HEK293T (cell line): Measurements from ENCODE around the gene PYGO2.

Experiments
- CTCF ChIA-PET: fragments of 350-600 bp; formaldehyde crosslinking; extraction: SDS; loops from one replicate; lab custom pipeline; 2021; ENCODE audit warnings: antibody characterized with exemption, inconsistent platforms; lab: Yijun Ruan, JAX
- POLR2A ChIA-PET: fragments of 350-600 bp; formaldehyde crosslinking; extraction: SDS; loops from one replicate; lab custom pipeline; 2020; ENCODE audit warnings: antibody characterized with exemption, inconsistent platforms; lab: Yijun Ruan, JAX
- DNase-seq: peaks from one replicate; pipeline ENCODE4 v3.0.0; 2012; ENCODE audit warnings: mixed read lengths; ENCODE audit errors: extremely low spot score
- ARNT ChIP-seq: fragments of 450-650 bp; IDR thresholded peaks from 2 replicates; pipeline ENCODE4 v1.6.1; 2017; ENCODE audit warnings: mild to moderate bottlenecking
- BHLHE40 ChIP-seq: fragments of 450-650 bp; IDR thresholded peaks from 2 replicates; pipeline ENCODE4 v1.6.1; 2016; ENCODE audit warnings: mild to moderate bottlenecking, moderate library complexity, borderline replicate concordance
- CTBP1 ChIP-seq: fragments of 450-650 bp; IDR thresholded peaks from 2 replicates; pipeline ENCODE4 v1.6.1; 2016; ENCODE audit warnings: borderline replicate concordance
- ELF4 ChIP-seq: fragments of 450-650 bp; IDR thresholded peaks from 2 replicates; pipeline ENCODE4 v1.6.1; 2017; ENCODE audit warnings: antibody characterized with exemption
- FOXA1 ChIP-seq: fragments of 450-650 bp; IDR thresholded peaks from 2 replicates; pipeline ENCODE4 v1.6.1; 2016; ENCODE audit warnings: mild to moderate bottlenecking
- FOXK2 ChIP-seq: fragments of 450-650 bp; IDR thresholded peaks from 2 replicates; pipeline ENCODE4 v1.6.1; 2016; ENCODE audit warnings: mild to moderate bottlenecking
- FOXM1 ChIP-seq: fragments of 450-650 bp; IDR thresholded peaks from 2 replicates; pipeline ENCODE4 v1.6.1; 2017; ENCODE audit warnings: mild to moderate bottlenecking, borderline replicate concordance
- HDGF ChIP-seq: fragments of 450-650 bp; IDR thresholded peaks from 2 replicates; pipeline ENCODE4 v1.6.1; 2017; ENCODE audit warnings: antibody characterized with exemption, borderline replicate concordance
- L3MBTL2 ChIP-seq: fragments of 450-650 bp; conservative IDR thresholded peaks from 2 replicates; pipeline ENCODE4 v1.6.1; 2016; ENCODE audit warnings: mild to moderate bottlenecking
- LEF1 ChIP-seq: fragments of 450-650 bp; IDR thresholded peaks from 2 replicates; pipeline ENCODE4 v1.6.1; 2017; ENCODE audit warnings: mild to moderate bottlenecking, borderline replicate concordance
- NFRKB ChIP-seq: fragments of 450-650 bp; IDR thresholded peaks from 2 replicates; pipeline ENCODE4 v1.6.1; 2016; ENCODE audit warnings: mild to moderate bottlenecking, moderate library complexity
- PKNOX1 ChIP-seq: fragments of 450-650 bp; IDR thresholded peaks from 2 replicates; pipeline ENCODE4 v1.6.1; 2016
- SP1 ChIP-seq: fragments of 450-650 bp; IDR thresholded peaks from 2 replicates; pipeline ENCODE4 v1.6.1; 2017
- SUZ12 ChIP-seq: fragments of 450-650 bp; IDR thresholded peaks from 2 replicates; pipeline ENCODE4 v1.6.1; 2016; ENCODE audit warnings: mild to moderate bottlenecking
- TARDBP ChIP-seq: fragments of 450-650 bp; IDR thresholded peaks from 2 replicates; pipeline ENCODE4 v1.6.1; 2016
- ZNF384 ChIP-seq: fragments of 450-650 bp; IDR thresholded peaks from 2 replicates; pipeline ENCODE4 v1.6.1; 2016

PYGO2 gene

GRCh38 chr1:154961207-154962155, at the start of gene PYGO2:
Gene PYGO2 (minus strand): TSS chr1:154961782. CDS start chr1:154961576, 206 bp downstream.
- ChIA-PET POLR2A (interaction anchor here (0.6 to 4.8 kb wide), 25 partner anchors 10 to 124 kb away, joined by 3 to 59 read pairs (median 4); partner anchors contain the start of genes CKS1B, FLAD1, LENEP and PMVK), CTCF (interaction anchor here (0.6 to 1.6 kb wide), 11 partner anchors 9 to 128 kb away, joined by 3 to 6 read pairs (median 4); partner anchors contain the start of genes PMVK and SHC1)
- peak; percentile 87 for DNase-seq
- 0 out of 2 replicates have a peak, but pooled peaks have one; percentile 34 for TF ChIP-seq ARNT
- peak; percentile 52; the same call in 1 of the 2 replicates for TF ChIP-seq BHLHE40
- no peak for TF ChIP-seq SP1
- no peak for TF ChIP-seq CTBP1
- TF ChIP-seq L3MBTL2: 0 out of 2 replicates have a peak, but pooled peaks have one; percentile 41
- TF ChIP-seq ELF4: peak; percentile 43; the same call in 1 of the 2 replicates
- TF ChIP-seq FOXK2: no peak
- TF ChIP-seq LEF1: peak; percentile 66; the same call in 1 of the 2 replicates
- TF ChIP-seq FOXM1: peak; percentile 70; the same call in 1 of the 2 replicates
- TF ChIP-seq TARDBP: no peak

- POLR2A ChIA-PET: interaction anchor here (0.6 to 1.2 kb wide), 2 partner anchors 38 to 50 kb away, joined by 3 read pairs; partner anchors contain the start of gene PYGO2
- TF ChIP-seq TARDBP: no peak
- TF ChIP-seq NFRKB: no peak
- TF ChIP-seq FOXK2: no peak
- TF ChIP-seq FOXM1: no peak
- TF ChIP-seq CTBP1: no peak
- no peak for TF ChIP-seq SP1
- no peak for TF ChIP-seq BHLHE40
- no peak for TF ChIP-seq PKNOX1
- TF ChIP-seq LEF1: no peak
- no peak for TF ChIP-seq ARNT
- DNase-seq: no peak
- CTCF ChIA-PET: no interaction called here
Measured at GRCh38 chr1:155011004-155011416, 49.4 kb upstream of the PYGO2 start.

GRCh38 chr1:155010211-155010918, 48.8 kb upstream of the PYGO2 start:
- CTCF ChIA-PET: no interaction called here

GRCh38 chr1:155009742-155010141, 48.2 kb upstream of the PYGO2 start:
- TF ChIP-seq FOXM1 (no peak), L3MBTL2 (no peak), NFRKB (no peak), FOXA1 (no peak)
- DNase-seq: no peak
- ChIA-PET POLR2A (no interaction called here), CTCF (no interaction called here)

More at GRCh38 chr1:155010211-155010918, 48.8 kb upstream of the PYGO2 start:
- TF ChIP-seq NFRKB (no peak), LEF1 (no peak), BHLHE40 (no peak), TARDBP (no peak), CTBP1 (no peak), FOXA1 (no peak), ARNT (no peak), PKNOX1 (no peak), ZNF384 (no peak), FOXK2 (no peak), FOXM1 (no peak), SUZ12 (no peak), L3MBTL2 (no peak), SP1 (no peak), HDGF (no peak), ELF4 (no peak)
- POLR2A ChIA-PET: interaction anchor here (0.6 kb wide), 1 partner anchor 39 kb away, joined by 3 read pairs; no protein-coding TSS in a partner anchor
- no peak for DNase-seq

GRCh38 chr1:155009221-155009711, 47.7 kb upstream of the PYGO2 start:
- DNase-seq: no peak
- ChIA-PET POLR2A (interaction anchor here (0.6 kb wide), 1 partner anchor 8 kb away, joined by 3 read pairs; no protein-coding TSS in a partner anchor), CTCF (no interaction called here)
- TF ChIP-seq FOXM1 (no peak), HDGF (no peak), ZNF384 (no peak), CTBP1 (no peak), SUZ12 (no peak), ELF4 (no peak), BHLHE40 (no peak), FOXA1 (no peak), TARDBP (no peak), NFRKB (no peak), FOXK2 (no peak), SP1 (no peak), LEF1 (no peak), L3MBTL2 (no peak), ARNT (no peak), PKNOX1 (no peak)
